Lung (tissue), 12 donors: ENCODE data around the gene SLC9A9. TPM values are rescaled to one million over a fixed set of nuclear protein-coding genes. Genes with fewer than 3 reads are reported as not detected.

Experiments
- ATAC-seq: fragments of 200-7000 bp; cut with Tn5 transposase; one replicate; pipeline ENCODE4 v1.9.1; 2020; ENCODE audit warnings: moderate number of reproducible peaks; ENCODE audit not compliant: insufficient read depth, low FRiP score
- DNase-seq, 3 donors: peaks; one replicate each; pipeline ENCODE4 v3.0.0-alpha.2; 2013 to 2017
- H3K27ac ChIP-seq, 2 donors: one replicate each; pipeline ENCODE4 v1.5.1; 2013; ENCODE audit warnings: mild to moderate bottlenecking in 2 of 2, moderate library complexity in 2 of 2, control low read depth in 1 of 2, inconsistent platforms in 1 of 2, low read depth in 1 of 2, low read length in 1 of 2
- H3K27me3 ChIP-seq, 3 donors: one replicate each; pipeline ENCODE4 v1.5.1; 2013; ENCODE audit warnings: low read length in 2 of 3; ENCODE audit not compliant: control insufficient read depth in 3 of 3, insufficient read depth in 3 of 3
- H3K36me3 ChIP-seq, 4 donors: one replicate each; pipeline ENCODE4 v1.5.1; 2013; ENCODE audit warnings: low read length in 4 of 4, mild to moderate bottlenecking in 1 of 4, moderate library complexity in 1 of 4; ENCODE audit not compliant: control insufficient read depth in 4 of 4, insufficient read depth in 4 of 4
- H3K4me1 ChIP-seq, 5 donors: one replicate each; pipeline ENCODE4 v1.5.1; 2013; ENCODE audit warnings: low read length in 5 of 5, mild to moderate bottlenecking in 2 of 5, moderate library complexity in 1 of 5; ENCODE audit not compliant: control insufficient read depth in 5 of 5, insufficient read depth in 5 of 5
- H3K4me3 ChIP-seq: one replicate; pipeline ENCODE4 v1.5.1; 2013; ENCODE audit warnings: mild to moderate bottlenecking, control low read depth, moderate library complexity
- H3K9ac ChIP-seq, 2 donors: one replicate each; pipeline ENCODE4 v1.5.1; 2013; ENCODE audit warnings: low read length in 2 of 2, control low read depth in 1 of 2; ENCODE audit not compliant: insufficient read depth in 1 of 2
- H3K9me3 ChIP-seq, 4 donors: one replicate each; pipeline ENCODE4 v1.5.1; 2013; ENCODE audit warnings: low read length in 3 of 4, mild to moderate bottlenecking in 1 of 4, moderate library complexity in 1 of 4; ENCODE audit not compliant: control insufficient read depth in 4 of 4, insufficient read depth in 3 of 4
- CTCF ChIP-seq: IDR thresholded peaks from 2 replicates; pipeline ENCODE4 v1.5.1; 2012; ENCODE audit warnings: mild to moderate bottlenecking; ENCODE audit errors: control extremely low read depth, extremely low read depth
- WGBS, 2 donors: extraction: QIAGEN DNeasy Blood & Tissue Kit; methylation state at CpG; one replicate each; pipeline ENCODE4 v1.1.7; 2013; 5-methylcytosine and 5-hydroxymethylcytosine counted together
- polyA plus RNA-seq, 2 donors: library from polyadenylated mRNA; stranded (reverse); fragments of 200-250 nt; gene quantifications; one replicate each; pipeline ENCODE4 v1.2.1, GENCODE V29; 2013
- total RNA-seq, 2 donors: library from RNA; depleted of rRNA in 1 of 2; stranded (reverse); fragments of >200 nt in 1 of 2; gene quantifications; one replicate each; pipeline ENCODE4 v1.2.1, GENCODE V29; 2014 to 2021
- donor health status: control.
- donor health status: control.
- donor health status: Bipolar disorder and iron deficiency.
- donor health status: healthy.
- donor health status: DM: yes; HTN: yes; CAD: no.

SLC9A9 gene
- total and polyA plus RNA-seq, 4 donors, result 2.2 to 66.3 (median 8.2) TPM

DNA sequence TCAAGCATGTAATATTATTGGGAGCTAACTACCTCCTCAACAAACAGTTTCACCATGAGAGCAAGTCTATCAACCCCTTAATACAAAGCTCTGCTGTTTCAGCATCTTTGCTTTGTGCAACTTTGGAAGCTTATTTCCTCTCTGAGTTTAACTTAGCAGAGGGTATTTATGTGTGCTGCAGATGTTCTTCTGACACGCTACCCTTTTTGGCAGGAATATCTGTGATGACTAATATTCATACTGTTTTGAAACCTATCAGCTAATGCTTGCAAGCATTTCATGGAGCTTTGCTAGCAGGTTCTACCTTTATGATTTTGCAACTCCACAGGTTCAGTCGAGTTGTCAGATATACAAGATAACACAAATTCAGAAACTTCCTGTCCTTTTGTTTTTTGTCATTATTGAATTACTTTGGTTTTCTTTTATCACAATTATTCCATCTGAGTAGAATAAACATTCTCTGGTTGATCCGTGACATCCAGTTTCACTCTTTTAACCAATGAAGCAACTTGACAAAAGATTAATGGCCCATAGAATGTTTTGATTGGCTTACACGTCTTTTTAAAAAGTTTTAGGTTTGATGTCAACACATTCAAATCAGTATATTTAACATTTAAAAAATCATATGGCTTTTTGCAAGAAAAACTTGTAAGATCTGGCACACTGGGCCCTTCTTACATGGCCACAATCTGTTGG, 1.7 kb upstream of the SLC9A9 start:
- no peak overlapping the region for H3K4me3 ChIP-seq
- TF ChIP-seq CTCF, result no peak
- H3K9me3 ChIP-seq, result no peaks in the 10 kb centered on the region
- 24 to 35% methylated on average over 4 of the region's 4 CpGs for WGBS, 2 donors
- H3K27ac ChIP-seq, result no peak overlapping the region
- H3K36me3 ChIP-seq, result no peaks in the 10 kb centered on the region
- peak in 2 of 3 donors; percentile 74 to 89 for DNase-seq
- no peaks in the 10 kb centered on the region for H3K27me3 ChIP-seq
- peaks cover 0 to 17% (median 4%) of the 10 kb centered on the region in 5 donors for H3K4me1 ChIP-seq
- peak; percentile 46 for ATAC-seq
- no peak overlapping the region for H3K9ac ChIP-seq

GRCh38 chr3:143848704-143849103, 436 bp upstream of the SLC9A9 start:
- no peaks in the 10 kb centered on the region for H3K27me3 ChIP-seq

GRCh38 chr3:143843587-143843986, 4.7 kb downstream of the SLC9A9 start:
- DNase-seq (no peak), ATAC-seq (no peak)
- H3K27ac ChIP-seq, result no peak overlapping the region
- no peak overlapping the region for H3K9ac ChIP-seq
- no peaks in the 10 kb centered on the region for H3K9me3 ChIP-seq
- H3K27me3 ChIP-seq, result no peaks in the 10 kb centered on the region
- H3K36me3 ChIP-seq, result no peaks in the 10 kb centered on the region
- H3K4me1 ChIP-seq, result peaks cover 0 to 25% (median 2%) of the 10 kb centered on the region in 5 donors
- no peak for TF ChIP-seq CTCF
- no peak overlapping the region for H3K4me3 ChIP-seq
- 94 to 97% methylated on average over 2 of the region's 2 CpGs for WGBS, 2 donors

More at GRCh38 chr3:143848704-143849103, 436 bp upstream of the SLC9A9 start:
- peaks cover 0 to 22% (median 4%) of the 10 kb centered on the region in 5 donors for H3K4me1 ChIP-seq
- no peak for TF ChIP-seq CTCF
- WGBS, 2 donors, result 56 to 75% methylated on average over 2 of the region's 2 CpGs
- H3K36me3 ChIP-seq, result no peaks in the 10 kb centered on the region
- no peak overlapping the region for H3K4me3 ChIP-seq
- no peak overlapping the region for H3K9ac ChIP-seq
- DNase-seq, result no peak
- H3K9me3 ChIP-seq, result no peaks in the 10 kb centered on the region
- H3K27ac ChIP-seq, result no peak overlapping the region
- no peak for ATAC-seq

DNA sequence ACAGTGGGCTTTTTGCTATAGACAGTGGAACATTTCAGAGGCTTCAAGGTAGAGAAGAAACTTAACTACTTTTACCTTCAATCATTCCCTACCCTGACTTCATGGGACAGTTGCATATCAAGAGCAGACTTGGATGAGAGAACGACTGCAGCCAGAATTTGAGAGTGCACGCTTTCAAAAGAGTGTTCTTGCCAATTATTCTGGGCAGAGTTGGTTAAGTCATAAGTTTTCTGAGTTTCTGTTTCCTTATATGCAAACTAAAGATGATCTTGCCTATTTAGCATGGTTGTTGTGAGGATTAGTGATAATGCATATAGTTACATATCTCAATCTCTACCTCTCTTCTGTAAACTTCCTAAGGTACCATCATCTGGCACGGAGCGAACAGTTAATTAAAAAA, 7.6 kb downstream of the SLC9A9 start:
- Histone ChIP-seq H3K36me3 (no peaks in the 10 kb centered on the region), H3K27me3 (no peaks in the 10 kb centered on the region), H3K27ac (no peak overlapping the region), H3K4me1 (peaks cover 0 to 38% (median 2%) of the 10 kb centered on the region in 5 donors), H3K4me3 (no peak overlapping the region), H3K9ac (no peak overlapping the region), H3K9me3 (no peaks in the 10 kb centered on the region)
- TF ChIP-seq CTCF, result no peak
- DNase-seq (peak in 1 of 3 donors; percentile 43), ATAC-seq (no peak)
- WGBS, 2 donors, result 83 to 90% methylated on average over 4 of the region's 4 CpGs
